HepG2 (cell line): Measurements from ENCODE around the gene CUTC. TPM values are rescaled to one million over a fixed set of nuclear protein-coding genes. Genes with fewer than 3 reads are reported as not detected.

Experiments
- CBFB ChIP-seq: sonication (generic); formaldehyde crosslinking; IDR thresholded peaks from 2 replicates; pipeline ENCODE4 v1.4.0; 2020; ENCODE audit warnings: missing genetic modification reagents
- CREBL2 ChIP-seq: sonication (generic); formaldehyde crosslinking; IDR thresholded peaks from 2 replicates; pipeline ENCODE4 v1.8.1; 2023; ENCODE audit warnings: missing genetic modification reagents, mild to moderate bottlenecking, borderline replicate concordance
- MTF2 ChIP-seq: sonication (generic); formaldehyde crosslinking; IDR thresholded peaks from 2 replicates; pipeline ENCODE4 v1.5.0; 2020; ENCODE audit warnings: missing genetic modification reagents, borderline replicate concordance
- NBN ChIP-seq: fragments of 450-650 bp; conservative IDR thresholded peaks from 2 replicates; pipeline ENCODE4 v1.6.1; 2017
- NFE2L1 ChIP-seq: sonication (generic); formaldehyde crosslinking; IDR thresholded peaks from 2 replicates; pipeline ENCODE4 v1.4.0; 2020; ENCODE audit warnings: missing genetic modification reagents, mild to moderate bottlenecking, borderline replicate concordance
- PBX3 ChIP-seq: sonication (generic); formaldehyde crosslinking; IDR thresholded peaks from 2 replicates; pipeline ENCODE4 v1.8.1; 2023; ENCODE audit warnings: missing genetic modification reagents, inconsistent platforms, borderline replicate concordance
- RXRA ChIP-seq: sonication (generic); formaldehyde crosslinking; IDR thresholded peaks from 2 replicates; pipeline ENCODE4 v1.5.1; 2020; ENCODE audit warnings: missing genetic modification reagents
- SIN3A ChIP-seq: IDR thresholded peaks from 2 replicates; pipeline ENCODE4 v1.6.1; 2011; ENCODE audit warnings: low read depth, mild to moderate bottlenecking, control low read depth, low read length, borderline replicate concordance
- THAP8 ChIP-seq: sonication (generic); formaldehyde crosslinking; IDR thresholded peaks from 2 replicates; pipeline ENCODE4 v1.5.1; 2020; ENCODE audit warnings: missing genetic modification reagents, mild to moderate bottlenecking, borderline replicate concordance
- ZFP41 ChIP-seq: sonication (generic); formaldehyde crosslinking; IDR thresholded peaks from 2 replicates; pipeline ENCODE4 v1.4.0; 2020; ENCODE audit warnings: mild to moderate bottlenecking, missing genetic modification reagents, borderline replicate concordance
- ZNF205 ChIP-seq: IDR thresholded peaks from 2 replicates; pipeline ENCODE4 v1.6.1; 2018; ENCODE audit warnings: missing biosample characterization, missing genetic modification reagents
- ZNF225 ChIP-seq: sonication (generic); formaldehyde crosslinking; IDR thresholded peaks from 2 replicates; pipeline ENCODE4 v1.4.0; 2020; ENCODE audit warnings: mild to moderate bottlenecking, missing genetic modification reagents
- ZNF230 ChIP-seq: sonication (generic); formaldehyde crosslinking; IDR thresholded peaks from 2 replicates; pipeline ENCODE4 v1.4.0; 2020; ENCODE audit warnings: mild to moderate bottlenecking, missing genetic modification reagents
- ZNF253 ChIP-seq: sonication (generic); formaldehyde crosslinking; IDR thresholded peaks from 2 replicates; pipeline ENCODE4 v1.8.0; 2022; ENCODE audit warnings: mild to moderate bottlenecking, missing genetic modification reagents, borderline replicate concordance
- ZNF276 ChIP-seq: sonication (generic); formaldehyde crosslinking; IDR thresholded peaks from 2 replicates; pipeline ENCODE4 v1.4.0; 2020; ENCODE audit warnings: mild to moderate bottlenecking, low read depth, missing genetic modification reagents
- ZNF329 ChIP-seq: sonication (generic); formaldehyde crosslinking; IDR thresholded peaks from 2 replicates; pipeline ENCODE4 v1.9.0; 2021; ENCODE audit warnings: low read depth, mild to moderate bottlenecking, missing genetic modification reagents
- ZNF468 ChIP-seq: sonication (generic); formaldehyde crosslinking; IDR thresholded peaks from 2 replicates; pipeline ENCODE4 v1.8.0; 2022; ENCODE audit warnings: mild to moderate bottlenecking, moderate library complexity, missing genetic modification reagents
- ZNF589 ChIP-seq: sonication (generic); formaldehyde crosslinking; conservative IDR thresholded peaks from 2 replicates; pipeline ENCODE4 v1.8.0; 2022; ENCODE audit warnings: mild to moderate bottlenecking, moderate library complexity, missing genetic modification reagents
- ZNF607 ChIP-seq: sonication (generic); formaldehyde crosslinking; IDR thresholded peaks from 2 replicates; pipeline ENCODE4 v1.5.1; 2020; ENCODE audit warnings: missing genetic modification reagents, mild to moderate bottlenecking, borderline replicate concordance
- ZNF761 ChIP-seq: sonication (generic); formaldehyde crosslinking; conservative IDR thresholded peaks from 2 replicates; pipeline ENCODE4 v1.4.0; 2020; ENCODE audit warnings: mild to moderate bottlenecking, missing genetic modification reagents
- ZSCAN22 ChIP-seq: sonication (generic); formaldehyde crosslinking; IDR thresholded peaks from 2 replicates; pipeline ENCODE4 v1.4.0; 2020; ENCODE audit warnings: mild to moderate bottlenecking, missing genetic modification reagents
- polyA plus RNA-seq, 8 experiments: library from polyadenylated mRNA; depleted of rRNA in 3 of 8; stranded (reverse) in 7 of 8; unstranded in 1 of 8; fragments of >200 nt; fragmentation: Illumina TruSeq in 4 of 8; extraction: Trizol in 4 of 8; gene quantifications; 2 replicates each; pipeline versions ENCODE4 v1.2.1 to v1.2.3, GENCODE V29; 2011 to 2016; ENCODE audit warnings: low read depth in 4 of 8, missing spikeins in 1 of 8, mixed read lengths in 1 of 8; ENCODE audit not compliant: insufficient read depth in 1 of 8
- total RNA-seq, 5 experiments: library from RNA; depleted of rRNA; stranded (reverse); fragments of >200 nt; fragmentation: Illumina TruSeq; extraction: Trizol; gene quantifications; 2 replicates each; pipeline ENCODE4 v1.2.3, GENCODE V29; 2016; ENCODE audit warnings: low read depth in 1 of 5

Gene CUTC
- total and polyA plus RNA-seq, 2 of the 13 experiments (the other 11 are each of a cell fraction or from before 2014, with no cell fraction given): 22.3 to 25.8 TPM

- TF ChIP-seq ZNF276 (CRISPR knock-in tag) (no peak), ZNF329 (CRISPR knock-in tag) (peak; percentile 79; the same call in 1 of the 2 replicates), SIN3A (peak; percentile 87; the same call in 1 of the 2 replicates), ZNF761 (CRISPR knock-in tag) (no peak), ZNF230 (CRISPR knock-in tag) (peak; percentile 84; the same call in 1 of the 2 replicates), ZFP41 (CRISPR knock-in tag) (no peak), ZNF607 (CRISPR knock-in tag) (no peak; the same call in 1 of the 2 replicates), MTF2 (CRISPR knock-in tag) (no peak), ZNF468 (CRISPR knock-in tag) (no peak), CREBL2 (CRISPR knock-in tag) (peak; percentile 75; the same call in 1 of the 2 replicates), NFE2L1 (CRISPR knock-in tag) (no peak), ZNF589 (peak; percentile 75), ZNF205 (CRISPR knock-in tag) (peak; percentile 20), RXRA (CRISPR knock-in tag) (no peak), PBX3 (CRISPR knock-in tag) (0 out of 2 replicates have a peak, but pooled peaks have one; percentile 47), ZNF253 (CRISPR knock-in tag) (no peak), NBN (no peak), ZSCAN22 (CRISPR knock-in tag) (no peak), ZNF225 (CRISPR knock-in tag) (no peak), CBFB (CRISPR knock-in tag) (0 out of 2 replicates have a peak, but pooled peaks have one; percentile 16), THAP8 (CRISPR knock-in tag) (no peak)
These were observed at the start of gene CUTC, which contains the start of gene COX15 (continued) for GRCh38 chr10:99732033-99732842.
